Trophoblast cell (in vitro differentiated cells and primary cell): ENCODE results near the gene GSN.

ENCODE experiments used
- DNase-seq, 2 donors: peaks; one replicate each; pipeline ENCODE4 v3.0.0-alpha.2; 2016
- H2AFZ ChIP-seq: 2 replicates; pipeline ENCODE4 v1.6.1; 2013; ENCODE audit warnings: low read length, moderate library complexity, mild to moderate bottlenecking; ENCODE audit not compliant: insufficient read depth, poor library complexity
- H2AK5ac ChIP-seq: 2 replicates; pipeline ENCODE4 v1.6.1; 2013; ENCODE audit warnings: mild to moderate bottlenecking, low read length
- H2BK120ac ChIP-seq: 2 replicates; pipeline ENCODE4 v1.6.1; 2013; ENCODE audit warnings: low read length, mild to moderate bottlenecking, moderate library complexity; ENCODE audit not compliant: insufficient read depth, poor library complexity
- H2BK12ac ChIP-seq: 2 replicates; pipeline ENCODE4 v1.6.1; 2013; ENCODE audit warnings: mild to moderate bottlenecking, low read length, moderate library complexity
- H2BK5ac ChIP-seq: 2 replicates; pipeline ENCODE4 v1.6.1; 2013; ENCODE audit warnings: low read length, low read depth, moderate library complexity, mild to moderate bottlenecking; ENCODE audit not compliant: poor library complexity
- H3K14ac ChIP-seq: 2 replicates; pipeline ENCODE4 v1.6.1; 2013; ENCODE audit warnings: mild to moderate bottlenecking, low read length
- H3K18ac ChIP-seq: 2 replicates; pipeline ENCODE4 v1.6.1; 2013; ENCODE audit warnings: mild to moderate bottlenecking, low read length
- H3K23ac ChIP-seq: 2 replicates; pipeline ENCODE4 v1.6.1; 2013; ENCODE audit warnings: low read length
- H3K27ac ChIP-seq: 2 replicates; pipeline ENCODE4 v1.5.1; 2013; ENCODE audit warnings: low read depth, mild to moderate bottlenecking, inconsistent platforms, low read length, moderate library complexity
- H3K27me3 ChIP-seq: 2 replicates; pipeline ENCODE4 v1.6.1; 2013; ENCODE audit warnings: inconsistent platforms, mild to moderate bottlenecking, low read length, moderate library complexity; ENCODE audit not compliant: insufficient read depth
- H3K36me3 ChIP-seq, 2 experiments: 1 replicate in 1 of 2; 2 replicates in 1 of 2; pipeline ENCODE4 v1.6.1; 2013; ENCODE audit warnings: low read length in 2 of 2, mild to moderate bottlenecking in 2 of 2, moderate library complexity in 1 of 2; ENCODE audit not compliant: insufficient read depth in 2 of 2, control insufficient read depth in 1 of 2
- H3K4ac ChIP-seq: 2 replicates; pipeline ENCODE4 v1.6.1; 2013; ENCODE audit warnings: low read depth, mild to moderate bottlenecking, low read length, moderate library complexity
- H3K4me1 ChIP-seq, 2 experiments: 1 replicate in 1 of 2; 2 replicates in 1 of 2; pipeline ENCODE4 v1.6.1; 2013; ENCODE audit warnings: low read length in 2 of 2, mild to moderate bottlenecking in 2 of 2, moderate library complexity in 1 of 2; ENCODE audit not compliant: insufficient read depth in 2 of 2, control insufficient read depth in 1 of 2
- H3K4me2 ChIP-seq: 2 replicates; pipeline ENCODE4 v1.6.1; 2013; ENCODE audit warnings: inconsistent platforms, mild to moderate bottlenecking, low read length, moderate library complexity
- H3K4me3 ChIP-seq: 2 replicates; pipeline ENCODE4 v1.5.1; 2013; ENCODE audit warnings: mild to moderate bottlenecking, low read depth, low read length, inconsistent platforms
- H3K79me1 ChIP-seq: one replicate; pipeline ENCODE4 v1.6.1; 2013; ENCODE audit warnings: low read length
- H3K79me2 ChIP-seq: 2 replicates; pipeline ENCODE4 v1.6.1; 2013; ENCODE audit warnings: low read length, mild to moderate bottlenecking; ENCODE audit not compliant: control insufficient read depth, insufficient read depth, poor library complexity
- H3K9ac ChIP-seq: 2 replicates; pipeline ENCODE4 v1.6.1; 2013; ENCODE audit warnings: mild to moderate bottlenecking, low read length
- H3K9me3 ChIP-seq: 2 replicates; pipeline ENCODE4 v1.6.1; 2013; ENCODE audit warnings: low read depth, mild to moderate bottlenecking, control low read depth, inconsistent platforms, low read length; ENCODE audit not compliant: insufficient read depth
- H4K12ac ChIP-seq: 2 replicates; pipeline ENCODE4 v1.6.1; 2013; ENCODE audit warnings: low read depth, mild to moderate bottlenecking, low read length, moderate library complexity
- H4K8ac ChIP-seq: 2 replicates; pipeline ENCODE4 v1.6.1; 2013; ENCODE audit warnings: low read depth, mild to moderate bottlenecking, low read length, moderate library complexity
- H4K91ac ChIP-seq: one replicate; pipeline ENCODE4 v1.6.1; 2013; ENCODE audit warnings: low read depth, mild to moderate bottlenecking, low read length, moderate library complexity
- WGBS: extraction: QIAGEN DNeasy Blood & Tissue Kit; methylation state at CpG from one replicate; pipeline ENCODE4 v1.1.7; 2013; ENCODE audit warnings: missing lambda C conversion rate; ENCODE audit not compliant: insufficient read length, insufficient coverage; ENCODE audit errors: extremely low coverage; 5-methylcytosine and 5-hydroxymethylcytosine counted together

The GSN gene

GRCh38 chr9:121261107-121261460 is 6.9 kb upstream of the GSN start:
- peaks cover 2% of the 10 kb centered on the region for H3K9me3 ChIP-seq
- no peak overlapping the region for H3K23ac ChIP-seq
- no peak overlapping the region for H2AFZ ChIP-seq
- peaks cover 12 to 17% of the 10 kb centered on the region in 2 experiments for H3K4me1 ChIP-seq
- H3K14ac ChIP-seq = no peak overlapping the region
- no peaks in the 10 kb centered on the region for H3K36me3 ChIP-seq
- no peak overlapping the region for H3K18ac ChIP-seq
- no peak overlapping the region for H3K9ac ChIP-seq
- H3K27me3 ChIP-seq = no peaks in the 10 kb centered on the region
- no peaks in the 10 kb centered on the region for H3K79me2 ChIP-seq
- H4K8ac ChIP-seq = no peak overlapping the region
- DNase-seq = peak in 1 of 2 donors; percentile 27
- H2BK120ac ChIP-seq = no peak overlapping the region
- peak overlapping the region; percentile 59 for H3K27ac ChIP-seq
- no peak overlapping the region for H3K4ac ChIP-seq
- no peak overlapping the region for H4K12ac ChIP-seq
- no peaks in the 10 kb centered on the region for H3K79me1 ChIP-seq
- WGBS = no CpG with 5 or more reads among the region's 4 CpGs
- no peak overlapping the region for H2AK5ac ChIP-seq
- peak overlapping the region; percentile 51 for H2BK12ac ChIP-seq
- H4K91ac ChIP-seq = peak overlapping the region; percentile 32
- peak overlapping the region; percentile 31 for H3K4me2 ChIP-seq
- peak overlapping the region; percentile 42 for H2BK5ac ChIP-seq
- no peak overlapping the region for H3K4me3 ChIP-seq

DNA sequence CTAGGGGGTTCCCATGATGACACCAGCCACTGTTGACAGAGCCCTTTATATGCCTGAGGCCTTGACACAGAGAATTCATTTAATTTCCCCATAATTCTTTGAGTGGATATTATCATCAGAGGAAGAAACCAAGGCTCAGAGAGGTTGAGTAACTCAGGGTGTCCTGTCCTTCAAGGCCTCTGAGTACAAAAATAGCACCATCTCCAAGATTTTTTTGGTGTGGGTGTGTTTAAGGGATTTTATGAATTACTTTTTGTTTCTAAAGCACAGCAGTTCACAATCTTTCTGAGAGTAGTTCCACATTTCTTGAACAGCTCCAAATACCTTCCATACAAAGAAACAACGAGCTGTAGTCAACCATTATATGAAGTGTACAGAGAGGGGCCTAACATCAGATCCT is 6.2 kb upstream of the GSN start:
- no peak overlapping the region for H3K4ac ChIP-seq
- WGBS = no CpG with 5 or more reads among the region's 1 CpG

DNA sequence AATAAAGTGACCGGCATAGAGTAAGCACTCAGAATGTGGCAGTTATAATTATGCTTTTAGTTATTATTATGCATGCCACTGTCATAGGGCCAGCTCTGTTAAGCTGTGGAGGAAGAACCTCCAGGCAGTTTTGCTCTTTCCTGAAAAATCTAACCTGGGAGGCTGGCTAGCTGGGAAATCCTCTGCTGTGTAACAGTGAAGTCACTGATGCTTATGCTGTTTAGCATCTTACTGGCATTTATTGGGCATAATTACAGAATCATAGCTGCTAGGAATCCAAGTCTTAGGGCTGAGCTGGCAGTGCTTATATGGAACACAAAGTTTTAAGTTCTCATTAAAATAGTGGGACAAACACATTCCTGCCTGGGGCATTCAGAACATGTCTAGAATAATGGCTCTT is 5.5 kb upstream of the GSN start:
- Histone ChIP-seq H3K36me3 (no peaks in the 10 kb centered on the region), H3K79me1 (no peaks in the 10 kb centered on the region), H4K91ac (no peak overlapping the region), H3K9me3 (peaks cover 2% of the 10 kb centered on the region), H4K12ac (no peak overlapping the region), H3K4me1 (peaks cover 12 to 19% of the 10 kb centered on the region in 2 experiments), H2BK12ac (no peak overlapping the region), H2AK5ac (no peak overlapping the region), H2BK5ac (no peak overlapping the region), H3K79me2 (no peaks in the 10 kb centered on the region), H2AFZ (no peak overlapping the region), H3K27ac (no peak overlapping the region), H3K27me3 (no peaks in the 10 kb centered on the region), H3K9ac (no peak overlapping the region), H3K4me3 (no peak overlapping the region), H2BK120ac (no peak overlapping the region), H3K4me2 (no peak overlapping the region), H3K18ac (no peak overlapping the region), H3K4ac (no peak overlapping the region), H3K23ac (no peak overlapping the region), H4K8ac (no peak overlapping the region), H3K14ac (no peak overlapping the region)
- no peak for DNase-seq
- WGBS = no CpG with 5 or more reads among the region's 1 CpG

More for the DNA sequence above, 6.2 kb upstream of the GSN start:
- no peaks in the 10 kb centered on the region for H3K36me3 ChIP-seq
- H3K27me3 ChIP-seq = no peaks in the 10 kb centered on the region
- H3K18ac ChIP-seq = no peak overlapping the region
- no peak overlapping the region for H3K4me3 ChIP-seq
- H3K79me2 ChIP-seq = no peaks in the 10 kb centered on the region
- peaks cover 2% of the 10 kb centered on the region for H3K9me3 ChIP-seq
- no peak overlapping the region for H3K27ac ChIP-seq
- H2AFZ ChIP-seq = no peak overlapping the region
- peaks cover 12 to 17% of the 10 kb centered on the region in 2 experiments for H3K4me1 ChIP-seq
- H3K4me2 ChIP-seq = no peak overlapping the region
- H2BK120ac ChIP-seq = peak overlapping the region; percentile 15
- H3K23ac ChIP-seq = no peak overlapping the region
- H3K9ac ChIP-seq = no peak overlapping the region
- H3K79me1 ChIP-seq = no peaks in the 10 kb centered on the region
- H4K12ac ChIP-seq = no peak overlapping the region
- no peak for DNase-seq
- H4K8ac ChIP-seq = no peak overlapping the region
- peak overlapping the region; percentile 14 for H3K14ac ChIP-seq
- peak overlapping the region; percentile 42 for H2BK5ac ChIP-seq
- peak overlapping the region; percentile 32 for H4K91ac ChIP-seq
- H2BK12ac ChIP-seq = peak overlapping the region; percentile 8
- no peak overlapping the region for H2AK5ac ChIP-seq

DNA sequence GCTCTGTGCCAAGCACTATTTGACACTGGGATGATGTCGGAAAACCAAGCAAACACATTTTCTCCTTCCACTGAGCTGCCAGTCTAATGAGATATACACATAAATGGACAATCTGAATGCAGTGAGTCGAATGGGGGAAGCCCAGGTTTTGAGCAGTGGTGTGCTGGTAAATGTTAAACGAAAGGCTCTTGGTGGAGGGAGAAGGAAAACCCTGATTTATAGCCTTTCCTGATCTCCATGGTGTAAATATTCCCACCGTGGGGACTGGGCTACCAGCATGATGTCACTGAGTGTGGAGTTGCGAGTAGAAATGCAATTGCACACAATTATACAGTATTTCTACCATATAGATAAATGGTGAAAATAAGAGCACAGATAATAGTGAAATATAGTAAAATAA is 5.0 kb upstream of the GSN start:
- H3K14ac ChIP-seq = no peak overlapping the region
- WGBS = no CpG with 5 or more reads among the region's 5 CpGs
- H3K4me3 ChIP-seq = no peak overlapping the region
- no peak overlapping the region for H3K27ac ChIP-seq
- no peak overlapping the region for H4K8ac ChIP-seq
- DNase-seq = no peak
- H2BK5ac ChIP-seq = no peak overlapping the region
- peaks cover 4% of the 10 kb centered on the region for H3K9me3 ChIP-seq
- no peaks in the 10 kb centered on the region for H3K27me3 ChIP-seq
- H2AK5ac ChIP-seq = no peak overlapping the region
- H3K79me2 ChIP-seq = peaks cover 1% of the 10 kb centered on the region
- H3K9ac ChIP-seq = no peak overlapping the region
- no peak overlapping the region for H2AFZ ChIP-seq
- no peak overlapping the region for H3K18ac ChIP-seq
- H3K4ac ChIP-seq = no peak overlapping the region
- H3K36me3 ChIP-seq = no peaks in the 10 kb centered on the region
- no peak overlapping the region for H4K12ac ChIP-seq
- peaks cover 3% of the 10 kb centered on the region for H3K79me1 ChIP-seq
- no peak overlapping the region for H2BK120ac ChIP-seq
- no peak overlapping the region for H3K4me2 ChIP-seq
- H2BK12ac ChIP-seq = peak overlapping the region; percentile 17
- H4K91ac ChIP-seq = no peak overlapping the region
- H3K23ac ChIP-seq = no peak overlapping the region
- peaks cover 12 to 23% of the 10 kb centered on the region in 2 experiments for H3K4me1 ChIP-seq
